Cardiac muscle cell (in vitro differentiated cells and primary cell): ENCODE measurements around the gene ROCK2. TPM values are rescaled to one million over a fixed set of nuclear protein-coding genes. Genes with fewer than 3 reads are reported as not detected.

Experiments used
- DNase-seq, 2 donors: peaks; one replicate each; pipeline versions ENCODE4 v3.0.0 to v3.0.0-alpha.2; 2010 to 2017; ENCODE audit warnings: low read depth in 1 of 2, low spot score in 1 of 2
- H3K27ac ChIP-seq: fragments of 200-600 bp; sonication (generic); 2 replicates; pipeline ENCODE4 v1.5.1; 2016
- H3K27me3 ChIP-seq: fragments of 200-600 bp; sonication (generic); 2 replicates; pipeline ENCODE4 v1.6.0; 2016; ENCODE audit warnings: control low read depth
- H3K36me3 ChIP-seq: fragments of 200-600 bp; sonication (generic); 2 replicates; pipeline ENCODE4 v1.5.1; 2016; ENCODE audit warnings: control low read depth
- H3K4me1 ChIP-seq: fragments of 200-600 bp; sonication (generic); 2 replicates; pipeline ENCODE4 v1.8.1; 2017; ENCODE audit warnings: low read depth, mild to moderate bottlenecking, mixed run types
- H3K4me3 ChIP-seq: fragments of 200-600 bp; sonication (generic); 2 replicates; pipeline ENCODE4 v1.5.1; 2016; ENCODE audit warnings: mild to moderate bottlenecking
- H3K9me3 ChIP-seq: fragments of 200-600 bp; sonication (generic); 2 replicates; pipeline ENCODE4 v1.5.1; 2017; ENCODE audit warnings: low read depth, mild to moderate bottlenecking, control low read depth
- CTCF ChIP-seq: IDR thresholded peaks from 2 replicates; pipeline ENCODE4 v1.5.1; 2012; ENCODE audit warnings: low read depth, mild to moderate bottlenecking, low read length
- polyA plus RNA-seq: library from polyadenylated mRNA; unstranded; fragments of >200 nt; fragmentation: Nextera tagmentation; extraction: Ambion mirVana; gene quantifications from 2 replicates; pipeline ENCODE4 v1.2.1, GENCODE V29; 2016
- total RNA-seq: library from RNA; depleted of rRNA; stranded (reverse); fragments of >200 nt; gene quantifications from 2 replicates; pipeline ENCODE4 v1.2.3, GENCODE V29; 2016

Gene ROCK2
- total and polyA plus RNA-seq, 2 experiments from 2014 or later = 18.9 to 31.7 TPM

GRCh38 chr2:11145350-11145749, 199.1 kb downstream of the ROCK2 start:
- no peak for TF ChIP-seq CTCF
- Histone ChIP-seq H3K4me3 (no peak overlapping the region), H3K9me3 (no peaks in the 10 kb centered on the region), H3K27me3 (no peaks in the 10 kb centered on the region), H3K27ac (no peak overlapping the region), H3K36me3 (no peaks in the 10 kb centered on the region), H3K4me1 (no peaks in the 10 kb centered on the region)
- no peak for DNase-seq

GRCh38 chr2:11144738-11145079, 199.7 kb downstream of the ROCK2 start:
- Histone ChIP-seq H3K4me3 (no peak overlapping the region), H3K4me1 (no peaks in the 10 kb centered on the region), H3K9me3 (no peaks in the 10 kb centered on the region), H3K27ac (no peak overlapping the region), H3K27me3 (no peaks in the 10 kb centered on the region), H3K36me3 (no peaks in the 10 kb centered on the region)
- no peak for DNase-seq
- no peak for TF ChIP-seq CTCF

GRCh38 chr2:11144077-11144737, 200.2 kb downstream of the ROCK2 start:
- no peak overlapping the region for H3K4me3 ChIP-seq
- no peaks in the 10 kb centered on the region for H3K36me3 ChIP-seq
- H3K27me3 ChIP-seq = no peaks in the 10 kb centered on the region
- no peak overlapping the region for H3K27ac ChIP-seq
- no peaks in the 10 kb centered on the region for H3K9me3 ChIP-seq
- no peak for DNase-seq
- H3K4me1 ChIP-seq = no peaks in the 10 kb centered on the region
- no peak for TF ChIP-seq CTCF

- no peak for TF ChIP-seq CTCF
- no peaks in the 10 kb centered on the region for H3K4me1 ChIP-seq
- H3K36me3 ChIP-seq = no peaks in the 10 kb centered on the region
- H3K9me3 ChIP-seq = no peaks in the 10 kb centered on the region
- H3K27ac ChIP-seq = no peak overlapping the region
- H3K27me3 ChIP-seq = no peaks in the 10 kb centered on the region
- H3K4me3 ChIP-seq = no peak overlapping the region
- DNase-seq = no peak
Observed at GRCh38 chr2:11142987-11143386, 201.4 kb downstream of the ROCK2 start.

- no peak for DNase-seq
- no peak for TF ChIP-seq CTCF
- Histone ChIP-seq H3K4me1 (no peaks in the 10 kb centered on the region), H3K27me3 (no peaks in the 10 kb centered on the region), H3K4me3 (no peak overlapping the region), H3K36me3 (no peaks in the 10 kb centered on the region), H3K9me3 (no peaks in the 10 kb centered on the region), H3K27ac (no peak overlapping the region)
Observed at GRCh38 chr2:11142330-11142729, 202.1 kb downstream of the ROCK2 start.
